Hematopoietic multipotent progenitor cell treated with erythropoietin and hydrocortisone succinate and interleukin-3 and kit ligand, for 15 days (in vitro differentiated cells): ENCODE results near the gene ACSF2.
"Not testable (repeated sequence)": the region's sequence is repeated elsewhere in the genome, so short reads cannot be mapped to it uniquely, and the experiment has no call there.

Experiments used
- DNase-seq: peaks from one replicate; pipeline ENCODE4 v3.0.0-alpha.2; 2015; ENCODE audit warnings: low spot score

The ACSF2 gene, protein sequence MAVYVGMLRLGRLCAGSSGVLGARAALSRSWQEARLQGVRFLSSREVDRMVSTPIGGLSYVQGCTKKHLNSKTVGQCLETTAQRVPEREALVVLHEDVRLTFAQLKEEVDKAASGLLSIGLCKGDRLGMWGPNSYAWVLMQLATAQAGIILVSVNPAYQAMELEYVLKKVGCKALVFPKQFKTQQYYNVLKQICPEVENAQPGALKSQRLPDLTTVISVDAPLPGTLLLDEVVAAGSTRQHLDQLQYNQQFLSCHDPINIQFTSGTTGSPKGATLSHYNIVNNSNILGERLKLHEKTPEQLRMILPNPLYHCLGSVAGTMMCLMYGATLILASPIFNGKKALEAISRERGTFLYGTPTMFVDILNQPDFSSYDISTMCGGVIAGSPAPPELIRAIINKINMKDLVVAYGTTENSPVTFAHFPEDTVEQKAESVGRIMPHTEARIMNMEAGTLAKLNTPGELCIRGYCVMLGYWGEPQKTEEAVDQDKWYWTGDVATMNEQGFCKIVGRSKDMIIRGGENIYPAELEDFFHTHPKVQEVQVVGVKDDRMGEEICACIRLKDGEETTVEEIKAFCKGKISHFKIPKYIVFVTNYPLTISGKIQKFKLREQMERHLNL

DNA sequence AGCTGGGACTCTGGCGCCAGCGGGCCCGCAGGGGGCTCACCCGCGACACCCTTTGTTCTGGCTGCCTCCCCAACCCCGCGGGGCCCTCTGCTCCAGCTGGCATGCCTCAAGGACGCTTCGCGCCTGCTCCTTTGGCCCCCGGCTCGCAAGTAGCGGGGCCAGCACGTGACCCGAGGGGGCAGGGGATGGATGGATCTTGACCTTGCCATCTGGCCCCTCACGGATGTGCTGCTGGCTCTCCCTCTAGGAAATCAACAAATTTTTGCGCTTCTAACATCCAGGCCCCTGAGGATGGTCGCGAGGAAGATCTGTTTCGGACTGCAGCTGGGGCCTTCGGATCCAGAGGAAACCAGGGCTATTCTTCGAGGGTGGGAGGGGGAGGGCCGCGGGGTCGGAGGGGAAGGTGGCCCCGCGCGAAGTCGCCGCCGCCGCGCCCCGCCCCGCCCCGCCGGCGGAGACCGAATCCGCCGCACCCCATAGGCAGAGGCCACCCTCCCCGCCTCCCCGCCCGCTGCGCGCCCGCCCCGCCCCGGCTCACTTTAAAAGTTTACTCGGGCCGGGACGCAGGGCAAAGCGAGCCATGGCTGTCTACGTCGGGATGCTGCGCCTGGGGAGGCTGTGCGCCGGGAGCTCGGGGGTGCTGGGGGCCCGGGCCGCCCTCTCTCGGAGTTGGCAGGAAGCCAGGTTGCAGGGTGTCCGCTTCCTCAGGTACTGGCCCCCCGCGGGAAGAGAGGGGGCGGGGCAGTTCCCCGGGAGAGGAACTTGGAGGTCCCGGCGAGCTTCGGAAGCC lies at the start of gene ACSF2:
Gene ACSF2, plus strand, starts transcription at position 537 of the 790 bp plus-strand sequence. Its CDS starts 44 bp downstream, at position 581.
- peak; percentile 60 for DNase-seq

- DNase-seq, result no peak
Measured at GRCh38 chr17:50379351-50380132, 46.5 kb upstream of the ACSF2 start.

GRCh38 chr17:50380369-50381259 lies 45.4 kb upstream of the ACSF2 start:
- no peak for DNase-seq

DNA sequence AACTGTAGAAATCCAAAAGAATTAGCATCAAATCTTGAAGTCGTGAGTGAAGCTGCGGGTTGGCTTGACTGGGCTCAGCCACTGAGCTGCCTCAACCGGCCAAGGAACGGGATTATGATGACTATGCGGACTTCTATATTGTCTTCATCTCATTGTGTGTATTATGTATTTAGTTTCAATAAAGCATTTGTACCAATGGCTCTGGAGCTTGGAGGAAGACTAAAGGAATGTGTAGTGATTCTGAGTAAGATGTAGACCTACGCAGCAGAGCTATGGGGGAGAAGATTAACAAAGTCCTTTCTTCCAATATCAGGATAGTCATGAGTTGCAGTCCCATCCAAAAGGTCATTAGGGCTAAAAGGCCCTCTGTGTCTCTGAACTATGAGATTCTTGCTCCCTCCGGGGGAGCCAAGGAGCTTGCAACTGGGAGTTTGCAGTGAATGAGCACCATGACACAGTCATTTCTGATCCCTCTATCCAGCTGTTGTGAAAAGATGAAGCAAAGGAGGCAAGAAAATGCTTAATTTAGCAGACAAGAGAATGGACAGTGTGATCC lies 44.7 kb upstream of the ACSF2 start:
- no peak for DNase-seq

- DNase-seq, result no peak
Measured at GRCh38 chr17:50381920-50382319, 44.1 kb upstream of the ACSF2 start.

GRCh38 chr17:50382931-50383330 lies 43.1 kb upstream of the ACSF2 start:
- DNase-seq, result no peak

DNA sequence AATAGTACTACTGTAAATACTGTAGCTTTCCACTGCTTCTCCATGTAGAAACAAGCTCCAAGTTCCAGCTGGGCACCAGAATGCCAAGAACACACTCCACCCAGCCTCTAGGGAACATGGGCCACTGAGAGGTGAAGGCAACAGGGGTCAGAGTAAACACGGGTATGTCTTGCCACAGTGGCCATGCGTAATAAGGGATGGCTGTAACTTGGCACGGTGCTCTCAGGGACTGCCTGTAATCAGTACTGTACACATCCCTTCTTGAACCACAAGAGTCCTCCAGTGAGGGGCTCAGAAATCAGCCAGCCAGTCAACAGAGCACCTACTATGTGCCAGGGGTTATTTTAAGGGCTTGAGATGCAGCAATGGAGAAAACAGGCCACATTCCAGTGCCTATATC lies 39.5 kb upstream of the ACSF2 start:
- DNase-seq, result no peak

GRCh38 chr17:50388728-50389127 lies 37.3 kb upstream of the ACSF2 start:
- no peak for DNase-seq

DNA sequence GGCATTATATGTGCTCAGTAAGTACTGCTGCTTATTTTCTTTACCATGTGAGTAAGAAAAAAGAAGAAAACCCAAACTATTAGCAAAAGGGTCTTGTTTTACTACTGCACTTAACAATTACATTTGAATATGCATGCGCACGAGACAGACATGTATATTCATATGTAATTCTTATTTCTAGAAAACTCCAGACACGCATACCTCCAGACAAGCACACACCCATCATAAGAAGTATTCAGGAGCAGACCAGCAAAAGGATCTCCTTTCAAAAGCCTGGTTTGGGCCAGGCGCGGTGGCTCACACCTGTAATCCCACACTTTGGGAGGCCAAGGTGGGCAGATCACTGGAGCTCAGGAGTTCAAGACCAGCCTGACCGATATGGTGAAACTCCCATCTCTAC lies 36.5 kb upstream of the ACSF2 start:
- no peak for DNase-seq

- no peak for DNase-seq
Measured at GRCh38 chr17:50392621-50393020, 33.4 kb upstream of the ACSF2 start.

DNA sequence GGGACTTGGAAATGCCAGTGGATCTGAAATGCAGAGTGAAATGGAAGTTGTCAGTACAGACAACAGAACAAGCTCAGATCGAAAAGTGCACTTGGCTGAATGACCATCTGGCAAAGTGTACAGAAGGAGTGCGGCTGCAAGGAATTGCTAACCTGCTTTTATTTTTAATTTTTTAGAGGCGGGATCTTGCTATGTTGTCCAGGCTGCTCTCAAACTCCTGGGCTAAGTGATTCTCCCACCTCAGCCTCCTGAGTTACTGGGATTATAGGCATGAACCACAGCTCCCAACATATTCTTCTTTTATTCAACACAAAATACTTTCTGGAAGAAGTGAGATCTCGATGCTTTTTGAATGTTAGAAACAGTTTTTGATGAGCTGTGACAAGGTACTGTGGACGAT lies 32.3 kb upstream of the ACSF2 start:
- DNase-seq, result no peak

DNA sequence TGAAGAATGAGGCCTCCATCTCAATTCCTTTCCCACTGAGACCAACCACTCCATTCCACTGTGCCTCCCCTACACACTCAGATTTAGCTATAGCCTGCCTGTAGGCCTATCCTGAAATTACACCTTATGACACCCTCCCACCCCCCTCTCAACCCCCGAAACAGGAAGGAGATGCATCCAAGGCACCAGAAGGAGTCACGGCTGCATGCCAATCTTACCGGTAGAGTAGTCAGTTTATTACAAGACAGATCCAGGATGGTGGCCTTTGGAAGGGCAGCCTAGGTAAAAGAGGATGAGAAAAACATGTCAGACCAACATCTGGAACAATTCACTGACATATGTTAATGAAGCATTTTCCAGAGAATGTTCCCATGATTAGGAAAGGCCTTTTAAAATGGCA lies 31.3 kb upstream of the ACSF2 start:
- DNase-seq, result no peak

- DNase-seq, result peak; percentile 60
Measured at GRCh38 chr17:50396261-50397110, 29.5 kb upstream of the ACSF2 start.

GRCh38 chr17:50397111-50397918 lies 28.7 kb upstream of the ACSF2 start, which contains the start of gene LRRC59:
TSS of gene LRRC59 (minus strand) at chr17:50397523. CDS start at chr17:50397317, 206 bp downstream.
- DNase-seq, result peak; percentile 80

DNA sequence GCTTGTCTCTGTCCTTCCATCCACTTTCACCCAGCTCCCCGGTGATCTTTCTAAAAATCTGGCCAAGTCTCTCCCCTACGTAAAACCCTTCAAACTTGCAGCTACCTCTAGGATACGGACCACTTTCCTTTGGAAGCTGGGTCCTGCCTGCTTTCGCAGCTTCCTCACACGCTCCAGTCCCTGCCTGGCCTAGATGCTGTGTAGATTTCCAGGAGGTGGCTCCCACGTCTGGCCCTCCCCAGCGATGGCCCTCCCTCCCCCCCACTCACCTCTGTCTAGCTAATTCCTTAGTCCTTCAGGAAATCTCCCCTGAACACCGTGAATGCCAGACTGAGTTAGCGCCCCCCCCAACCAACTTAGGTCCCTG lies 28.1 kb upstream of the ACSF2 start:
- DNase-seq, result no peak

GRCh38 chr17:50398672-50399071 lies 27.3 kb upstream of the ACSF2 start:
- not testable (repeated sequence) for DNase-seq

GRCh38 chr17:50399591-50399990 lies 26.4 kb upstream of the ACSF2 start:
- DNase-seq, result not testable (repeated sequence)

DNA sequence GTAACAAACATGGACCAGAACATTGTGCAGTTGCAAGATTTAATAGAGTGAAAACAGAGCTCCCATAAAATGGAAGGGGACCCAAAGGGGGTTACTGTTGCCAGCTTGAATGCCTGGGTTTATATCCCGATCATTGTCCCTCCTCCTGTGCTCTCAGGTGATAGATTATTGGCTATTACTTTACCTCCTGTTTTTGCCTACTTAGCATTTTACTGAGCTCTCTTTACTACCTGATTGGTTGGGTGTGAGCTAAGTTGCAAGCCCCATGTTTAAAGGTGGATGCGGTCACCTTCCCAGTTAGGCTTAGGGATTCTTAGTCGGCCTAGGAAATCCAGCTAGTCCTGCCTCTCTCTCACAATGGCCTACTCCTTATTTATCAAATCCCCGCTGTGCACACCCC lies 20.7 kb upstream of the ACSF2 start:
- not testable (repeated sequence) for DNase-seq

GRCh38 chr17:50406578-50406977 lies 19.4 kb upstream of the ACSF2 start:
- no peak for DNase-seq
